HepG2 (cell line): Measurements from ENCODE around the gene EXOC6B. TPM values are rescaled to one million over a fixed set of nuclear protein-coding genes. Genes with fewer than 3 reads are reported as not detected.

Source experiments
- ARID2 ChIP-seq: sonication (generic); formaldehyde crosslinking; IDR thresholded peaks from 2 replicates; pipeline ENCODE4 v1.8.1; 2022; ENCODE audit warnings: mild to moderate bottlenecking, missing genetic modification reagents, borderline replicate concordance
- ATF2 ChIP-seq: sonication (generic); formaldehyde crosslinking; IDR thresholded peaks from 2 replicates; pipeline ENCODE4 v1.4.0; 2020; ENCODE audit warnings: missing genetic modification reagents
- BCLAF1 ChIP-seq: fragments of 450-650 bp; IDR thresholded peaks from 2 replicates; pipeline ENCODE4 v1.6.1; 2017; ENCODE audit warnings: mild to moderate bottlenecking
- BRD4 ChIP-seq: sonication (generic); formaldehyde crosslinking; IDR thresholded peaks from 2 replicates; pipeline ENCODE4 v1.4.0; 2020; ENCODE audit warnings: missing genetic modification reagents
- CTCF ChIP-seq: sonication (generic); formaldehyde crosslinking; IDR thresholded peaks from 2 replicates; pipeline ENCODE4 v1.5.0; 2020; ENCODE audit warnings: mild to moderate bottlenecking, missing genetic modification reagents, moderate library complexity
- DNMT3B ChIP-seq: conservative IDR thresholded peaks from 2 replicates; pipeline ENCODE4 v1.6.1; 2016; ENCODE audit warnings: missing biosample characterization, control low read depth
- EED ChIP-seq: sonication (generic); formaldehyde crosslinking; IDR thresholded peaks from 2 replicates; pipeline ENCODE4 v1.5.0; 2020; ENCODE audit warnings: mild to moderate bottlenecking, missing genetic modification reagents
- FOXA3 ChIP-seq: IDR thresholded peaks from 2 replicates; pipeline ENCODE4 v1.6.1; 2016; ENCODE audit warnings: missing genetic modification reagents, missing compliant biosample characterization
- FOXK2 ChIP-seq: fragments of 450-650 bp; IDR thresholded peaks from 2 replicates; pipeline ENCODE4 v1.6.1; 2016
- FOXO1 ChIP-seq: sonication (generic); formaldehyde crosslinking; IDR thresholded peaks from 2 replicates; pipeline ENCODE4 v1.4.0; 2020; ENCODE audit warnings: missing genetic modification reagents
- FOXP4 ChIP-seq: sonication (generic); formaldehyde crosslinking; IDR thresholded peaks from 2 replicates; pipeline ENCODE4 v1.4.0; 2020; ENCODE audit warnings: missing genetic modification reagents
- KAT8 ChIP-seq: IDR thresholded peaks from 2 replicates; pipeline ENCODE4 v1.6.1; 2016; ENCODE audit warnings: missing genetic modification reagents, missing compliant biosample characterization
- MAFF ChIP-seq: IDR thresholded peaks from 2 replicates; pipeline ENCODE4 v1.6.1; 2011; ENCODE audit warnings: low read depth, low read length, improper control_type of control experiment
- RARG ChIP-seq: sonication (generic); formaldehyde crosslinking; IDR thresholded peaks from 2 replicates; pipeline ENCODE4 v1.4.0; 2020; ENCODE audit warnings: low read depth, mild to moderate bottlenecking, missing genetic modification reagents
- SETDB1 ChIP-seq: sonication (generic); formaldehyde crosslinking; IDR thresholded peaks from 2 replicates; pipeline ENCODE4 v1.5.1; 2020; ENCODE audit warnings: missing genetic modification reagents, mild to moderate bottlenecking, borderline replicate concordance
- SOX5 ChIP-seq: IDR thresholded peaks from 2 replicates; pipeline ENCODE4 v1.6.1; 2016; ENCODE audit warnings: borderline replicate concordance
- ZBTB25 ChIP-seq: IDR thresholded peaks from 2 replicates; pipeline ENCODE4 v1.6.1; 2018; ENCODE audit warnings: missing genetic modification reagents
- ZBTB38 ChIP-seq: sonication (generic); formaldehyde crosslinking; IDR thresholded peaks from 2 replicates; pipeline ENCODE4 v1.5.1; 2020; ENCODE audit warnings: mild to moderate bottlenecking, missing genetic modification reagents
- ZNF24 ChIP-seq: fragments of 450-650 bp; IDR thresholded peaks from 2 replicates; pipeline ENCODE4 v1.6.1; 2017; ENCODE audit warnings: antibody characterized with exemption, mild to moderate bottlenecking
- ZNF282 ChIP-seq: fragments of 450-650 bp; IDR thresholded peaks from 2 replicates; pipeline ENCODE4 v1.6.1; 2018; ENCODE audit not compliant: partially characterized antibody
- ZNF543 ChIP-seq: sonication (generic); formaldehyde crosslinking; IDR thresholded peaks from 2 replicates; pipeline ENCODE4 v1.4.0; 2020; ENCODE audit warnings: mild to moderate bottlenecking, missing genetic modification reagents
- ZNF570 ChIP-seq: sonication (generic); formaldehyde crosslinking; IDR thresholded peaks from 2 replicates; pipeline ENCODE4 v1.4.0; 2020; ENCODE audit warnings: mild to moderate bottlenecking, missing genetic modification reagents, borderline replicate concordance
- polyA plus RNA-seq, 8 experiments: library from polyadenylated mRNA; depleted of rRNA in 3 of 8; stranded (reverse) in 7 of 8; unstranded in 1 of 8; fragments of >200 nt; fragmentation: Illumina TruSeq in 4 of 8; extraction: Trizol in 4 of 8; gene quantifications; 2 replicates each; pipeline versions ENCODE4 v1.2.1 to v1.2.3, GENCODE V29; 2011 to 2016; ENCODE audit warnings: low read depth in 4 of 8, missing spikeins in 1 of 8, mixed read lengths in 1 of 8; ENCODE audit not compliant: insufficient read depth in 1 of 8
- total RNA-seq, 5 experiments: library from RNA; depleted of rRNA; stranded (reverse); fragments of >200 nt; fragmentation: Illumina TruSeq; extraction: Trizol; gene quantifications; 2 replicates each; pipeline ENCODE4 v1.2.3, GENCODE V29; 2016; ENCODE audit warnings: low read depth in 1 of 5

Gene EXOC6B
- total and polyA plus RNA-seq, 2 of the 13 experiments (the other 11 are each of a cell fraction or from before 2014, with no cell fraction given): 9.1 to 15.9 TPM

- TF ChIP-seq ZBTB25 (CRISPR knock-in tag): no peak
- TF ChIP-seq MAFF: no peak
- no peak for TF ChIP-seq KAT8 (CRISPR knock-in tag)
- TF ChIP-seq FOXO1 (CRISPR knock-in tag): no peak
- peak; percentile 61 for TF ChIP-seq FOXP4 (CRISPR knock-in tag)
- TF ChIP-seq DNMT3B (CRISPR knock-in tag): no peak
- TF ChIP-seq ATF2 (CRISPR knock-in tag): no peak
- TF ChIP-seq ZNF282: no peak
- TF ChIP-seq FOXA3 (CRISPR knock-in tag): peak; percentile 22
- TF ChIP-seq CTCF: no peak
- no peak for TF ChIP-seq BCLAF1
- TF ChIP-seq SETDB1: no peak
- TF ChIP-seq ZNF543 (CRISPR knock-in tag): no peak
- no peak for TF ChIP-seq ZNF570 (CRISPR knock-in tag)
- no peak for TF ChIP-seq FOXK2
- no peak for TF ChIP-seq ARID2
- TF ChIP-seq SOX5: no peak; the same call in 1 of the 2 replicates
- TF ChIP-seq EED (CRISPR knock-in tag): no peak
- no peak for TF ChIP-seq BRD4 (CRISPR knock-in tag)
- TF ChIP-seq ZBTB38 (CRISPR knock-in tag): no peak
- TF ChIP-seq RARG: no peak
- no peak for TF ChIP-seq ZNF24
Measured at GRCh38 chr2:72548081-72548764, 277.6 kb downstream of the EXOC6B start (continued).
